Neural progenitor cell (in vitro differentiated cells): Measurements from ENCODE around the gene GNAQ. TPM values are rescaled to one million over a fixed set of nuclear protein-coding genes. Genes with fewer than 3 reads are reported as not detected.

Source experiments
- DNase-seq: peaks from one replicate; pipeline ENCODE4 v3.0.0-alpha.2; 2016; ENCODE audit warnings: low spot score
- H2AFZ ChIP-seq: fragments of 200-600 bp; sonication (generic); replicated peaks from 2 replicates; pipeline ENCODE4 v1.6.1; 2016; ENCODE audit warnings: antibody characterized with exemption
- H3F3A ChIP-seq: fragments of 200-600 bp; sonication (generic); 2 replicates; pipeline ENCODE4 v1.6.1; 2016; ENCODE audit warnings: antibody characterized with exemption, low read depth
- H3K27ac ChIP-seq: fragments of 200-600 bp; sonication (generic); 2 replicates; pipeline ENCODE4 v1.5.1; 2016; ENCODE audit warnings: mild to moderate bottlenecking
- H3K27me3 ChIP-seq: fragments of 200-600 bp; sonication (generic); 2 replicates; pipeline ENCODE4 v1.6.1; 2016; ENCODE audit warnings: mild to moderate bottlenecking, moderate library complexity
- H3K36me3 ChIP-seq: fragments of 200-600 bp; sonication (generic); 2 replicates; pipeline ENCODE4 v1.5.1; 2016
- H3K4me1 ChIP-seq: fragments of 200-600 bp; sonication (generic); 2 replicates; pipeline ENCODE4 v1.6.1; 2016; ENCODE audit warnings: mixed run types
- H3K4me2 ChIP-seq: fragments of 200-600 bp; sonication (generic); 2 replicates; pipeline ENCODE4 v1.6.1; 2016
- H3K4me3 ChIP-seq: fragments of 200-600 bp; sonication (generic); 2 replicates; pipeline ENCODE4 v1.5.1; 2016
- H3K79me2 ChIP-seq: fragments of 200-600 bp; sonication (generic); 2 replicates; pipeline ENCODE4 v1.6.1; 2016; ENCODE audit warnings: low read depth
- H3K9ac ChIP-seq: fragments of 200-600 bp; sonication (generic); 2 replicates; pipeline ENCODE4 v1.6.1; 2016
- H3K9me3 ChIP-seq: fragments of 200-600 bp; sonication (generic); 2 replicates; pipeline ENCODE4 v1.5.1; 2016; ENCODE audit warnings: low read depth
- H4K20me1 ChIP-seq: fragments of 200-600 bp; sonication (generic); 2 replicates; pipeline ENCODE4 v1.6.1; 2016; ENCODE audit warnings: low read depth
- H3K27ac Mint-ChIP-seq: 3 replicates; pipeline ENCODE4 v1.8.0; 2021; ENCODE audit warnings: mixed read lengths
- H3K27me3 Mint-ChIP-seq: 2 replicates; pipeline ENCODE4 v1.8.0; 2022; ENCODE audit warnings: low read depth, mild to moderate bottlenecking, inconsistent platforms, moderate library complexity, mixed read lengths; ENCODE audit not compliant: insufficient read depth
- H3K36me3 Mint-ChIP-seq: 3 replicates; pipeline ENCODE4 v1.8.0; 2021; ENCODE audit warnings: mixed read lengths
- H3K4me1 Mint-ChIP-seq: 3 replicates; pipeline ENCODE4 v1.8.0; 2021; ENCODE audit warnings: mixed read lengths
- H3K4me3 Mint-ChIP-seq: 3 replicates; pipeline ENCODE4 v1.8.0; 2021; ENCODE audit warnings: mild to moderate bottlenecking, moderate library complexity, mixed read lengths
- H3K9me3 Mint-ChIP-seq: 3 replicates; pipeline ENCODE4 v1.8.0; 2020; ENCODE audit warnings: mixed read lengths
- CTCF ChIP-seq: fragments of 200-600 bp; sonication (generic); IDR thresholded peaks from 2 replicates; pipeline ENCODE4 v1.5.1; 2017; ENCODE audit warnings: antibody characterized with exemption, mild to moderate bottlenecking
- EZH2 ChIP-seq: fragments of 200-600 bp; sonication (generic); IDR thresholded peaks from 2 replicates; pipeline ENCODE4 v1.6.1; 2017; ENCODE audit warnings: antibody characterized with exemption, mild to moderate bottlenecking, moderate library complexity
- EZH2phosphoT487 ChIP-seq: fragments of 200-600 bp; sonication (generic); IDR thresholded peaks from 2 replicates; pipeline ENCODE4 v1.6.1; 2017; ENCODE audit warnings: antibody characterized with exemption
- total RNA-seq: library from RNA; depleted of rRNA; stranded (reverse); fragments of >200 nt; gene quantifications from 2 replicates; pipeline ENCODE4 v1.2.3, GENCODE V29; 2015; ENCODE audit warnings: low replicate concordance

The GNAQ gene
- total RNA-seq, 1 donor from 2014 or later, result 87.9 TPM

- no peak for DNase-seq
- no peak overlapping the region for H3K9ac ChIP-seq
- no peak overlapping the region for H3K4me3 ChIP-seq
- peaks cover 13% of the 10 kb centered on the region for H3K36me3 Mint-ChIP-seq
- H2AFZ ChIP-seq, result no peak overlapping the region
- H3K4me1 Mint-ChIP-seq, result peaks cover 9% of the 10 kb centered on the region
- no peak overlapping the region for H3K4me3 Mint-ChIP-seq
- H3F3A ChIP-seq, result no peaks in the 10 kb centered on the region
- no peaks in the 10 kb centered on the region for H3K27me3 ChIP-seq
- no peaks in the 10 kb centered on the region for H3K9me3 ChIP-seq
- no peaks in the 10 kb centered on the region for H3K36me3 ChIP-seq
- H3K27me3 Mint-ChIP-seq, result no peaks in the 10 kb centered on the region
- no peak overlapping the region for H3K4me2 ChIP-seq
- H3K27ac Mint-ChIP-seq, result no peak overlapping the region
- H3K79me2 ChIP-seq, result peaks cover 99% of the 10 kb centered on the region
- H3K4me1 ChIP-seq, result peaks cover 5% of the 10 kb centered on the region
- TF ChIP-seq EZH2phosphoT487 (no peak), CTCF (peak; percentile 28)
- no peaks in the 10 kb centered on the region for H3K9me3 Mint-ChIP-seq
- H4K20me1 ChIP-seq, result peaks cover 70% of the 10 kb centered on the region
- H3K27ac ChIP-seq, result no peak overlapping the region
Observed at GRCh38 chr9:78004478-78005229, 27.0 kb downstream of the GNAQ start.

GRCh38 chr9:78003730-78004129, 27.9 kb downstream of the GNAQ start:
- Histone ChIP-seq H3K27me3 (no peaks in the 10 kb centered on the region), H3K27ac (no peak overlapping the region), H3K9me3 (no peaks in the 10 kb centered on the region), H3K9ac (no peak overlapping the region), H4K20me1 (peaks cover 65% of the 10 kb centered on the region), H3K4me1 (peaks cover 5% of the 10 kb centered on the region), H2AFZ (no peak overlapping the region), H3K4me2 (no peak overlapping the region), H3K79me2 (peaks cover 99% of the 10 kb centered on the region), H3K36me3 (no peaks in the 10 kb centered on the region), H3F3A (no peaks in the 10 kb centered on the region), H3K4me3 (no peak overlapping the region)
- H3K36me3 Mint-ChIP-seq, result peaks cover 11% of the 10 kb centered on the region
- H3K4me3 Mint-ChIP-seq, result no peak overlapping the region
- no peak overlapping the region for H3K27ac Mint-ChIP-seq
- H3K9me3 Mint-ChIP-seq, result no peaks in the 10 kb centered on the region
- no peak for DNase-seq
- H3K27me3 Mint-ChIP-seq, result no peaks in the 10 kb centered on the region
- peaks cover 12% of the 10 kb centered on the region for H3K4me1 Mint-ChIP-seq
- TF ChIP-seq EZH2phosphoT487 (no peak), EZH2 (no peak), CTCF (no peak)

GRCh38 chr9:78001946-78002731, 29.5 kb downstream of the GNAQ start:
- Histone ChIP-seq H3K4me2 (no peak overlapping the region), H3K27me3 (no peaks in the 10 kb centered on the region), H3K27ac (no peak overlapping the region), H3K36me3 (no peaks in the 10 kb centered on the region), H3K79me2 (peaks cover 99% of the 10 kb centered on the region), H3F3A (no peaks in the 10 kb centered on the region), H2AFZ (no peak overlapping the region), H3K9me3 (no peaks in the 10 kb centered on the region), H4K20me1 (peaks cover 69% of the 10 kb centered on the region), H3K9ac (no peak overlapping the region), H3K4me3 (no peak overlapping the region), H3K4me1 (peaks cover 5% of the 10 kb centered on the region)
- H3K36me3 Mint-ChIP-seq, result peaks cover 16% of the 10 kb centered on the region
- peaks cover 15% of the 10 kb centered on the region for H3K4me1 Mint-ChIP-seq
- H3K27ac Mint-ChIP-seq, result no peak overlapping the region
- no peaks in the 10 kb centered on the region for H3K9me3 Mint-ChIP-seq
- H3K27me3 Mint-ChIP-seq, result no peaks in the 10 kb centered on the region
- DNase-seq, result no peak
- no peak overlapping the region for H3K4me3 Mint-ChIP-seq
- TF ChIP-seq EZH2 (no peak), CTCF (no peak), EZH2phosphoT487 (no peak)
